ENCODE measurements around the gene ANKRD65.
"Not testable (repeated sequence)": the region's sequence is repeated elsewhere in the genome, so short reads cannot be mapped to it uniquely, and the experiment has no call there.

The ANKRD65 gene

GRCh38 chr1:1421147-1421906 is at the start of gene ANKRD65:
Gene ANKRD65, minus strand, starts transcription at chr1:1421276. Its CDS starts 271 bp downstream, at chr1:1421005.
- no peak for FAIRE-seq

GRCh38 chr1:1468196-1468985 is 47.3 kb upstream of the ANKRD65 start:
- not testable (repeated sequence) for FAIRE-seq

- FAIRE-seq = no peak
Observed at GRCh38 chr1:1463312-1463711, 42.2 kb upstream of the ANKRD65 start.

GRCh38 chr1:1462318-1462966 is 41.4 kb upstream of the ANKRD65 start:
- FAIRE-seq = no peak

- no peak for FAIRE-seq
Observed at GRCh38 chr1:1461721-1462317, 40.7 kb upstream of the ANKRD65 start.

GRCh38 chr1:1460540-1461130 is 39.6 kb upstream of the ANKRD65 start:
- FAIRE-seq = no peak

- not testable (repeated sequence) for FAIRE-seq
Observed at GRCh38 chr1:1459711-1460110, 38.6 kb upstream of the ANKRD65 start.

GRCh38 chr1:1459156-1459555 is 38.1 kb upstream of the ANKRD65 start:
- not testable (repeated sequence) for FAIRE-seq

- not testable (repeated sequence) for FAIRE-seq
Observed at GRCh38 chr1:1456683-1457255, 35.7 kb upstream of the ANKRD65 start.

- not testable (repeated sequence) for FAIRE-seq
Observed at GRCh38 chr1:1455934-1456333, 34.9 kb upstream of the ANKRD65 start.

- no peak for FAIRE-seq
Observed at GRCh38 chr1:1455366-1455884, 34.3 kb upstream of the ANKRD65 start.

- FAIRE-seq = not testable (repeated sequence)
Observed at GRCh38 chr1:1454286-1455056, 33.4 kb upstream of the ANKRD65 start.

- no peak for FAIRE-seq
Observed at GRCh38 chr1:1452882-1453281, 31.8 kb upstream of the ANKRD65 start.

- FAIRE-seq = not testable (repeated sequence)
Observed at GRCh38 chr1:1452365-1452739, 31.3 kb upstream of the ANKRD65 start.

- no peak for FAIRE-seq
Observed at GRCh38 chr1:1451696-1452364, 30.8 kb upstream of the ANKRD65 start.

GRCh38 chr1:1450616-1451015 is 29.5 kb upstream of the ANKRD65 start:
- not testable (repeated sequence) for FAIRE-seq

GRCh38 chr1:1449099-1449739 is 28.1 kb upstream of the ANKRD65 start, which contains the start of gene ATAD3C:
Gene ATAD3C, plus strand, starts transcription at chr1:1449689. Its CDS starts 995 bp downstream, at chr1:1450684.
- no peak for FAIRE-seq

GRCh38 chr1:1446631-1447030 is 25.6 kb upstream of the ANKRD65 start:
- FAIRE-seq = not testable (repeated sequence)

GRCh38 chr1:1442069-1442770 is 21.1 kb upstream of the ANKRD65 start:
- FAIRE-seq = no peak
